Suprapubic skin (tissue), 3 donors: ENCODE measurements around the gene MAPK11.
"Not testable (repeated sequence)": the region's sequence is repeated elsewhere in the genome, so short reads cannot be mapped to it uniquely, and the experiment has no call there.

ENCODE experiments used
- POLR2AphosphoS5 ChIP-seq, 3 donors: sonication (generic); formaldehyde crosslinking; IDR thresholded peaks; one replicate each; pipeline ENCODE4 v1.6.1; 2017; ENCODE audit warnings: antibody characterized with exemption in 3 of 3
- TF ChIP-seq, protein P1 (sequence below), 2 donors: fragments of 200-600 bp in 1 of 2; fragments of 450-650 bp in 1 of 2; sonication (generic) in 1 of 2; IDR thresholded peaks; one replicate each; pipeline ENCODE4 v1.5.1; 2016 to 2019; ENCODE audit warnings: antibody characterized with exemption in 2 of 2, mild to moderate bottlenecking in 1 of 2, moderate library complexity in 1 of 2

DNA sequence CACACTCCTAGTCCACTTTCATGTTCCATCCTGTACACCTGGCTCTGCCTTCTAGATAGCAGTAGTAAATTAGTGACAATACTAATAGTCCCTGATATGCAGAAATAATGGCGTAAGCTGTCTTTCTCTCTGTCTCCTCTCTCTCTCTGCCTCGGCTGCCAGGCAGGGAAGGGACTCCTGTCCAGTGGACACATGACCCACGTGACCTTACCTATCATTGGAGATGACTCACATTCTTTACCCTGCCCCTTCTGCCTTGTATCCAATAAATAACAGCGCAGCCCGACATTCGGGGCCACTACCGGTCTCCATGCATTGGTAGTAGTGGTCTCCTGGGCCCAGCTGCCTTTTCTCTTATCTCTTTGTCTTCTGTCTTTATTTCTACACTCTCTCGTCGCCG, 3.6 kb upstream of the MAPK11 start:
- TF ChIP-seq, protein P1, sequence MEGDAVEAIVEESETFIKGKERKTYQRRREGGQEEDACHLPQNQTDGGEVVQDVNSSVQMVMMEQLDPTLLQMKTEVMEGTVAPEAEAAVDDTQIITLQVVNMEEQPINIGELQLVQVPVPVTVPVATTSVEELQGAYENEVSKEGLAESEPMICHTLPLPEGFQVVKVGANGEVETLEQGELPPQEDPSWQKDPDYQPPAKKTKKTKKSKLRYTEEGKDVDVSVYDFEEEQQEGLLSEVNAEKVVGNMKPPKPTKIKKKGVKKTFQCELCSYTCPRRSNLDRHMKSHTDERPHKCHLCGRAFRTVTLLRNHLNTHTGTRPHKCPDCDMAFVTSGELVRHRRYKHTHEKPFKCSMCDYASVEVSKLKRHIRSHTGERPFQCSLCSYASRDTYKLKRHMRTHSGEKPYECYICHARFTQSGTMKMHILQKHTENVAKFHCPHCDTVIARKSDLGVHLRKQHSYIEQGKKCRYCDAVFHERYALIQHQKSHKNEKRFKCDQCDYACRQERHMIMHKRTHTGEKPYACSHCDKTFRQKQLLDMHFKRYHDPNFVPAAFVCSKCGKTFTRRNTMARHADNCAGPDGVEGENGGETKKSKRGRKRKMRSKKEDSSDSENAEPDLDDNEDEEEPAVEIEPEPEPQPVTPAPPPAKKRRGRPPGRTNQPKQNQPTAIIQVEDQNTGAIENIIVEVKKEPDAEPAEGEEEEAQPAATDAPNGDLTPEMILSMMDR (IDR thresholded peaks at IDR 0.05), result not testable (repeated sequence)
- not testable (repeated sequence) for TF ChIP-seq POLR2AphosphoS5 (IDR thresholded peaks at IDR 0.05)
